ENCODE data around the gene EMILIN2. TPM values are rescaled to one million over a fixed set of nuclear protein-coding genes. Genes with fewer than 3 reads are reported as not detected.

Gene EMILIN2
- total RNA-seq, 2 experiments from 2014 or later, result 3.2 to 3.3 TPM

GRCh38 chr18:2903006-2903405, 56.2 kb downstream of the EMILIN2 start:
- Mint-ChIP-seq H3K36me3 (ENCODE audit: low read depth) (peaks cover 2% of the 10 kb centered on the region), H3K4me1 (ENCODE audit: low read depth) (peaks cover 18% of the 10 kb centered on the region), H3K27me3 (no peaks in the 10 kb centered on the region), H3K9me3 (no peaks in the 10 kb centered on the region), H3K4me3 (no peak overlapping the region), H3K27ac (no peak overlapping the region)
- Histone ChIP-seq H3K36me3 (ENCODE audit: insufficient read depth, low read length) (no peaks in the 10 kb centered on the region), H3K9me3 (ENCODE audit: control insufficient read depth in 1 of 2, insufficient read depth in 1 of 2, low read length in 2 of 2) (no peaks in the 10 kb centered on the region), H3K4me1 (ENCODE audit: insufficient read depth, low read length) (peaks cover 26% of the 10 kb centered on the region), H3K27ac (ENCODE audit: low read depth in 1 of 2, low read length in 2 of 2) (no peak overlapping the region), H3K27me3 (ENCODE audit: control insufficient read depth in 1 of 2, insufficient read depth in 2 of 2, low read length in 2 of 2) (no peaks in the 10 kb centered on the region), H3K4me3 (ENCODE audit: low read length) (no peak overlapping the region)
- ChIA-PET CTCF (no interaction called here), POLR2A (interaction anchor here (0.9 kb wide), 1 partner anchor 10 kb away, joined by 3 read pairs; no protein-coding TSS in a partner anchor)
- no peak for DNase-seq
- ATAC-seq (ENCODE audit: poor library complexity), result no peak
- intact Hi-C loops (cut with DNase I, micrococcal nuclease), result no loop called here
- TF ChIP-seq, protein P1, sequence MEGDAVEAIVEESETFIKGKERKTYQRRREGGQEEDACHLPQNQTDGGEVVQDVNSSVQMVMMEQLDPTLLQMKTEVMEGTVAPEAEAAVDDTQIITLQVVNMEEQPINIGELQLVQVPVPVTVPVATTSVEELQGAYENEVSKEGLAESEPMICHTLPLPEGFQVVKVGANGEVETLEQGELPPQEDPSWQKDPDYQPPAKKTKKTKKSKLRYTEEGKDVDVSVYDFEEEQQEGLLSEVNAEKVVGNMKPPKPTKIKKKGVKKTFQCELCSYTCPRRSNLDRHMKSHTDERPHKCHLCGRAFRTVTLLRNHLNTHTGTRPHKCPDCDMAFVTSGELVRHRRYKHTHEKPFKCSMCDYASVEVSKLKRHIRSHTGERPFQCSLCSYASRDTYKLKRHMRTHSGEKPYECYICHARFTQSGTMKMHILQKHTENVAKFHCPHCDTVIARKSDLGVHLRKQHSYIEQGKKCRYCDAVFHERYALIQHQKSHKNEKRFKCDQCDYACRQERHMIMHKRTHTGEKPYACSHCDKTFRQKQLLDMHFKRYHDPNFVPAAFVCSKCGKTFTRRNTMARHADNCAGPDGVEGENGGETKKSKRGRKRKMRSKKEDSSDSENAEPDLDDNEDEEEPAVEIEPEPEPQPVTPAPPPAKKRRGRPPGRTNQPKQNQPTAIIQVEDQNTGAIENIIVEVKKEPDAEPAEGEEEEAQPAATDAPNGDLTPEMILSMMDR (IDR thresholded peaks at IDR 0.05), result no peak

DNA sequence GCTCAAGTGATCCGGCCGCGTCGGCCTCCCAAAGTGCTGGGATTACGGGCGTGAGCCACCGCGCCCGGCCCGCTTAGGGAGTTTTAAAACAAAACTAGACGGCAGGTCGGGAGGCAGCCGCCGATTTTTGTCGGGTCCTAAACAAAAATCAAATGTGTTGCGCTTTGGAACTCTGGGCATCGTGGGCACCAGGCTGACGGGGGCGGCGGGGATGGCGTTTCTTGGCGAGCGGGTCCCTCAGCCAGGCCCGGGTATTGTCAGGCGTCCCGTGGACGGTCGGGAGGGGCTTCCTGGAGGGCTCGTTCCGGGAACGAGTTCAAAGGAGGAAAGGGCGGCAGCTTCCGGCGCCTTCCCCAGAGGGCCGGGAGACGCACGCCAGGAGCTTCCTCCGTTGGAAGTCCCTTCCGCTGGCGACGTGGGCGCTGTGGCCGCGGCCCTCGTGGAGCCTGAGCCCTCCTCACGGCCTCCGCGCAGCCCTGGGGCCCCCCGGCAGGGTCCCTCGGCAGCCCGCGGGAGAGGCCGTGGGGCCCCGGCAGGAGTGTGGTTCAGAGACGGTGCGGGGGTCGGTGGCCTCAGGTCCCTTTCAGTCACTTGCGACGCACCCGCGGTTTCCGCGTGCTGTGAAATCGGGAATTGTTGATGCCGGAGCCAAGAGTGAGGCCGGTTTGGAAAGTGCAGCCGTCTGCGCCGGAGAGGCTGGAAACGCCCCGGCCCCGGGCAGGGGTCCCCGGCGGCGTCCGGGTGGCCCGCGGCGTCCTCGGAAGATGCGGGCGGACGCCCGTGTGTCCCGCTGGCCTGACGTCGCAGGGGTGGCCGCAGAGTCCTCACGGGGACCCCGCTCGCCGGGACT, 59.3 kb downstream of the EMILIN2 start:
- TF ChIP-seq, protein P1 (IDR thresholded peaks at IDR 0.05), result no peak
- Histone ChIP-seq H3K27me3 (ENCODE audit: control insufficient read depth in 1 of 2, insufficient read depth in 2 of 2, low read length in 2 of 2) (no peaks in the 10 kb centered on the region), H3K4me3 (ENCODE audit: low read length) (peak overlapping the region; percentile 71), H3K4me1 (ENCODE audit: insufficient read depth, low read length) (peaks cover 23% of the 10 kb centered on the region), H3K27ac (ENCODE audit: low read depth in 1 of 2, low read length in 2 of 2) (peak overlapping the region in 1 of 2 donors; percentile 11), H3K9me3 (ENCODE audit: control insufficient read depth in 1 of 2, insufficient read depth in 1 of 2, low read length in 2 of 2) (no peaks in the 10 kb centered on the region), H3K36me3 (ENCODE audit: insufficient read depth, low read length) (peaks cover 11% of the 10 kb centered on the region)
- Mint-ChIP-seq H3K4me3 (peak overlapping the region; percentile 91), H3K36me3 (ENCODE audit: low read depth) (peaks cover 22% of the 10 kb centered on the region), H3K27me3 (no peaks in the 10 kb centered on the region), H3K4me1 (ENCODE audit: low read depth) (peaks cover 19% of the 10 kb centered on the region), H3K9me3 (no peaks in the 10 kb centered on the region), H3K27ac (peak overlapping the region; percentile 79)
- ChIA-PET POLR2A (interaction anchor here (0.6 to 1.0 kb wide), 2 partner anchors 23 to 58 kb away, joined by 3 to 4 read pairs; no protein-coding TSS in a partner anchor), CTCF (no interaction called here)
- ATAC-seq (ENCODE audit: poor library complexity) (peak; percentile 39), DNase-seq (peak in 10 of 14 experiments; percentile 12 to 64 (median 30))
- intact Hi-C loops (cut with DNase I, micrococcal nuclease), result loop anchor here in 1 of 2 experiments (5.0 kb wide), 1 partner anchor 99 kb away; no protein-coding TSS in a partner anchor

- intact Hi-C loops (cut with DNase I, micrococcal nuclease), result loop anchor here in 1 of 2 experiments (5.0 kb wide), 1 partner anchor 100 kb away; no protein-coding TSS in a partner anchor
- peak overlapping the region; percentile 78 for H3K27ac Mint-ChIP-seq
- ATAC-seq (ENCODE audit: poor library complexity), result peak; percentile 74
- POLR2A ChIA-PET, result interaction anchor here (0.7 to 1.8 kb wide), 6 partner anchors 16 to 340 kb away, joined by 3 to 5 read pairs (median 3); partner anchors contain the start of gene MYL12A
- Histone ChIP-seq H3K9me3 (ENCODE audit: control insufficient read depth in 1 of 2, insufficient read depth in 1 of 2, low read length in 2 of 2) (no peaks in the 10 kb centered on the region), H3K27ac (ENCODE audit: low read depth in 1 of 2, low read length in 2 of 2) (peak overlapping the region; percentile 63 to 66), H3K36me3 (ENCODE audit: insufficient read depth, low read length) (peaks cover 15% of the 10 kb centered on the region), H3K4me3 (ENCODE audit: low read length) (peak overlapping the region; percentile 71), H3K27me3 (ENCODE audit: control insufficient read depth in 1 of 2, insufficient read depth in 2 of 2, low read length in 2 of 2) (no peaks in the 10 kb centered on the region), H3K4me1 (ENCODE audit: insufficient read depth, low read length) (peaks cover 23% of the 10 kb centered on the region)
- CTCF ChIA-PET, result interaction anchor here (0.7 kb wide), 1 partner anchor 15 kb away, joined by 3 read pairs; no protein-coding TSS in a partner anchor
- H3K9me3 Mint-ChIP-seq, result no peaks in the 10 kb centered on the region
- peak overlapping the region; percentile 85 for H3K4me3 Mint-ChIP-seq
- peaks cover 19% of the 10 kb centered on the region for H3K4me1 Mint-ChIP-seq (ENCODE audit: low read depth)
- peaks cover 24% of the 10 kb centered on the region for H3K36me3 Mint-ChIP-seq (ENCODE audit: low read depth)
- DNase-seq, result peak in 12 of 14 experiments; percentile 22 to 73 (median 46)
- H3K27me3 Mint-ChIP-seq, result no peaks in the 10 kb centered on the region
- TF ChIP-seq, protein P1 (IDR thresholded peaks at IDR 0.05), result no peak
Observed at GRCh38 chr18:2906704-2907549, 60.1 kb downstream of the EMILIN2 start.
